HG02852 (cell line): Measurements from ENCODE around the gene RNF157.
A peak's percentile ranks its signal among the peaks of the same experiment; 100 is the strongest.
"Not testable (repeated sequence)": the region's sequence is repeated elsewhere in the genome, so short reads cannot be mapped to it uniquely, and the experiment has no call there.

Source experiments
- ATAC-seq: cut with Tn5 transposase; IDR thresholded peaks from one replicate; pipeline ENCODE4 v1.9.1; 2021; ENCODE audit warnings: mild to moderate bottlenecking, moderate library complexity; ENCODE audit not compliant: unreplicated experiment

RNF157 gene

GRCh38 chr17:76195281-76196096, 44.8 kb downstream of the RNF157 start:
- ATAC-seq = no peak

- no peak for ATAC-seq
Measured at GRCh38 chr17:76193591-76193990, 46.7 kb downstream of the RNF157 start.

GRCh38 chr17:76191896-76192295, 48.4 kb downstream of the RNF157 start:
- peak; percentile 49 for ATAC-seq

DNA sequence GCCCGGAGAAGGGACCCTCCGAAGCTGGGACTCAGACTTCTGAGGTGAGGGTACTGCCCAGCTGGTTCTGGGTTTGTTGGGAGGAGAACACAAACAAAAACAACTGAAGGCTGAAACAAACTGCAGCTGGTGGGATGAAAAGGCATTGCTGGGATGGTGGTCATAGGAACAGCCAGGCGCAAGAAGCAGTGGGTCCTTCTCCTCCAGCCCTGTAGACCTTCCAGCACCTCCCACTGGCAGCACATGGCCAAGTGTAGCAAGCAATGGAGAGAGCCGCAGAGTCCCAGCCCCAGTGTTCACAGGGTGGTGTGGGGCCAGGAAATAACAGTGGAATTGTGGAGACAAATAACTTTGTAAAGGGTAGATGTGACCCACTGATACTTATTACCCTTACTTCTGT, 50.6 kb downstream of the RNF157 start:
- no peak for ATAC-seq

DNA sequence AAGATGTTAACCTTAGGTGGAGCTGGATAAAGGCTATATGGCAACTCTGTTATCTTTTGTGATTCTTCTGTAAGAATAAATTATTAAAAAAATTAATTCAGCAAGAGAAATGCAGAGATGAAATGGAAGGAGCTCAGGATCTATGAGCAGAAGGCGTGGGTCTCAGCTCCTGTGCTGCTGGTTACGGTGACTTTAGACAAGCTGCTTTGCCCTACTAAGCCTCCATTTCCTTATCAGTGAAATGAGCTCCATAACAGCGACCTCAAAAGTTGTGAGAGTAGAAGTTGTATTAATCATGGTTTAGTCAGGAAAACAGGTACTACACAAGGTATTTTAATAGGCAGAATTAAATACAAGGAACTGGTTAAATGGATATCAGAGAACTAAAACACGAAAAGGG, 51.0 kb downstream of the RNF157 start:
- ATAC-seq = no peak

DNA sequence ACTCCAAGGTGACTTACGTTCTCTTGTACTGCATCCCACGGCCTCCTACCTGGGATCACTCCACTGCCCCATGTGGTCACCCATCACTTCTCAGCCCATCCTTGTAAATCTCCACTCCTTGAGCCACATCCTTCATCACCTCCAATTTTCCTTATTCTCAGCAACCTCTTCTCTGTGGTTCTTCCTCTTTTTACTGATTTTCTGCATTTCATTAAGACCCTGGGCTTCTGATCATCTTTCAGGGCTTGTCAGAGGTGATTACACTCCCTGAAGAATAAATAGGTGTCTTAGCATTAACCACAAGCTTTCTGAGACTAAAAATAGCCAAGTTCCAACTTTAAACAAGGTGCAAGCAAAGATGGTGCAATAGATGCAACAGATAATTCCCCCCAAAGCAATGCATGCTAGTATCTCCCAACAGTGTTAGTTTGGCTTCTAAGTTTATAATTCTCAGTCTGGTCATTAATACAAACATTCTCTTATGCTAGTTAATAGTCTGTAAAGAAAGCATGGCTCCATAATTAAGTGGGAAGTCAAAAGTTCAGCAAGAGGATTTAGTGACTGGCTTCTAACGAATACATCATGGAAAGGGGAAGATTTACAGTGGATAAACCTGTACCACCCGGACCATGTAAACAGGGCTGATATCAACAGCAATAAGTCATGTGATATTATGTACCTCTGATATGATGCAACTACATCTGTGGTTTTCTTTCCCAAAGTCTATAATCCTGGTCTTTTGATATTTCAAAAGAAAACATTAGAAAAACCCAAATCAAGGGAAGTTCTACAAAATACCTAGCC, 51.9 kb downstream of the RNF157 start:
- ATAC-seq = no peak

DNA sequence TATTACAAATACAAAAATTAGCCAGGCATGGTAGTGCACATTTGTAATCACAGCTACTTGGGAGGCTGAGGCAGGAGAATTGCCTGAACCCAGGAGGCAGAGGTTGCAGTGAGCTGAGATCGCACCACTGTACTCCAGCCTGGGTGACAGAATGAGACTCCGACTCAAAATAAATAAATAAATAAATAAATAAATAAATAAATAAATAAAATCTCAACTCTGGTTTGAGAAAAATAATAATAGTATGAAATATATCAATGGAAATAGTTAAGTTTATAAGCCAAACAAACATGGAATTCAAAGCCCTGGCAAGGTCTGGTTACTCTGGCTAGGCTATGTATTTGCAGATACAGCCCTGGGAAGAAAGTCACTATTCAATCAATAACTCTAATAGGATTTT, 53.5 kb downstream of the RNF157 start:
- not testable (repeated sequence) for ATAC-seq

DNA sequence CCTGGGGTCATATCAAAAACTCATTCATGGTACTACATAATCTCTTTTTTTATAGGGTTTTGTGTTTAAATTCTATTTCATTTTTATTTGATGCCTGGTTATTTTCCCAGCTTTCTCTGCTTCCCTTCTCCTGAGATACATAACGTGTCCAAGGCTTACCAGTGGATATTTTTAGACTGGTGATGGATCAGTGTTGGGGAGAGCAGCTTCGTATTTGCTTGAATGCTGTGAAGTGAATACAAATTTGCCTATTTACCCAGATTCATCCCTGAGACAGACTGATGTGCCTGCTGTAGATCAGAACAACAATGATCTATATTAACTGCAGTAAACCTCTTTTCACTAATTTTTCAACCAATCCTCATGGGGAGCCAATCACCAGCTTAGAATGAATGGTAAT, 56.0 kb downstream of the RNF157 start:
- no peak for ATAC-seq

DNA sequence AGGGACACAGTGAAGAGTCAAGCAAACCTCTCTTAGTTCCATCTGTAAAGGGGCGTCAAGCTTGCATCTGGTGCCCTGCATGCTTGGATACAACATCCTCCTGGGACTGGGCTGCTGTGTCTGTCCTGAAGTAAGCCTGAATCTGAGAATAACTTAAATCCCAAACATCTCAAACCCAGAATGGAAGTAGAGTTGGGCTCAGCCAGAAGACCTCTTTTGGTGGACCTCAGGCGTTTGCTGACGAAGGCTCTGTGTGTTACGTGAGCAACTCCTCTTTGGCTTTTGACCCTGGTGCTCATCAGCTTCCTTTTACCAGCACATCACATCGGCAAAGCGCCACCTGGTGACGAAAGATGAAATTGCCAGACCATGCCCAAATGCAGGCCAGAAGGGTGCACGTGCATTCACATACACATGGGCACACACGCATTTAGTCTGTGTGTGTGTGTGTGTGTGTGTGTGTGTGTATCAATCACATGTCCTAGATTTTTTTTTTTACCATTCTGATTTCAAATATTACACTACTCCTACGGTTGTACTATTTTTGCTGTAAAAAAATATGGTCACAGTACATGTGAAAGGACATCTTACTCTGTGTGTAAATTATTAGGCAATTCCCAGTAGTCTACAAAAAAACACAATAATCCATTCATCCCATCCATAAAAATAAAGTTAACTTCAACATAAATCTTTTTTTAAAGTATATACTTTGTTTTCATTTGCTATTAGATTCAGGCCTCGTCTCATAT, 58.1 kb downstream of the RNF157 start:
- no peak for ATAC-seq

GRCh38 chr17:76179496-76180467, 60.5 kb downstream of the RNF157 start:
- no peak for ATAC-seq

GRCh38 chr17:76178124-76178523, 62.2 kb downstream of the RNF157 start:
- ATAC-seq = no peak

GRCh38 chr17:76176701-76177574, 63.4 kb downstream of the RNF157 start:
- ATAC-seq = no peak

DNA sequence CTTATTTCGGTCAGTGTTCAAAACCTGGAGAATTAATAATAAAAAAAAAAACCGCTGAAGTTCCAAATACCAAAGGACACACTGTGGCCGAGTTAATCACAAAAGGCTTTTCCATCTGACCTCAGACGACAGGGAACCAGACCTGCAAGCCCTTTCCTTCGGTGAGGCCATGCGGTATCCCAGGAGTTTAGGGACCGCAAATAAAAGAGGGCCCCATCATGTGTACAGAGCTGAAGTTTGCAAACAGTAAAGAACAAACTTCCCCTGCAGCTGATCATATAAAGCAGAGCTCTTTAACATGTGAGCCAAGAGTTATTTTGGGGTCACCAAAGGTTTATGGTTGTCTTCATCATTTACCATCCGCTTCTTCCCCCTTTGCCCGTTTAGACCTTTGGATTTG, 66.3 kb downstream of the RNF157 start:
- ATAC-seq = no peak

GRCh38 chr17:76173474-76173873, 66.8 kb downstream of the RNF157 start:
- ATAC-seq = no peak

- ATAC-seq = no peak
Measured at GRCh38 chr17:76171706-76172105, 68.6 kb downstream of the RNF157 start.

GRCh38 chr17:76170114-76170513, 70.2 kb downstream of the RNF157 start:
- ATAC-seq = no peak

DNA sequence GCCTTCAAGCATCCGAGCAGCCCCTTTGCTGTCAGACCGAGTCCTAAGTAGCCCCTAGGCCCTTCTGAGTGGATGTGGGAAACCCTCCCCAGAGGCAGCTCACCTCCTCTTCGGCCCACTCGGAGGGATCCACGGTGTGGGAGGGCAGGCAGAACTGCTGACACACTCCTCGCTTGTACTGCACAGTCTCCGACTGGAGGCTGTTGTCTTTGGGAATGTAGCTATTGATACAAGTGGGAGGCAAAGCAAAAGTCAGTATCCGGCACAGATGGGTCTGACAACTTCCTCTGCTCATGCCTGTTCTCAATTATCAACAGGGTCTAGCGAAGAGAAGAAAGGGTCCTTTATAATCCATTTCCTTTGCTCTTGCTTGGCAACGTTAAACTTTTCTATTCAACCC, 73.4 kb downstream of the RNF157 start:
- no peak for ATAC-seq

DNA sequence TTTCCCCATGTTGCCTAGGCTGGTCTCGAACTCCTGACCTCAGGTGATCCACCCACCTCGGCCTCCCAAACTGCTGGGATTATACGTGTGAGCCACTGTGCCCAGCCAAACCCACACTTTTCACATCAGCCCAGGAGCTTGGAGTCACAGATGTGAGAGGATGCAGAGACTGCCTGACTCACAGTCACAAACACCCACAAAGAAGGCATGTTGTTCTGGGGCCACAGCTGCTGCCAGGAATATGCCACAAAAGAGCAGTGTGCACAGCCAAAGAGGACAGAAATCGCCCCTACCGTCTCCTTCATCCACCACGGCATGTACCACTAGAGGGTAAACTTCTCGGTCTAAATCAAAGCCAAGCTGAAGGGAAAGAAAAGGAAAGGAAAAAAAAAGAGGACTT, 74.1 kb downstream of the RNF157 start:
- ATAC-seq = no peak

GRCh38 chr17:76164331-76164730, 76.0 kb downstream of the RNF157 start:
- no peak for ATAC-seq
